Activated naive CD8-positive, alpha-beta T cell treated with anti-CD3 and anti-CD28 coated beads for 36 hours (primary cell): ENCODE results near the gene PARN. TPM values are rescaled to one million over a fixed set of nuclear protein-coding genes. Genes with fewer than 3 reads are reported as not detected.
"Not testable (repeated sequence)": the region's sequence is repeated elsewhere in the genome, so short reads cannot be mapped to it uniquely, and the experiment has no call there.

Source experiments
- DNase-seq: peaks from one replicate; pipeline ENCODE4 v3.0.0; 2021
- H3K27ac Mint-ChIP-seq: one replicate; pipeline ENCODE4 v1.8.0; 2022; ENCODE audit warnings: mild to moderate bottlenecking, moderate library complexity, mixed read lengths
- H3K27me3 Mint-ChIP-seq: one replicate; pipeline ENCODE4 v1.8.0; 2022; ENCODE audit warnings: mild to moderate bottlenecking, mixed read lengths
- H3K36me3 Mint-ChIP-seq: one replicate; pipeline ENCODE4 v1.8.0; 2021; ENCODE audit warnings: mild to moderate bottlenecking, mixed read lengths
- H3K4me1 Mint-ChIP-seq: one replicate; pipeline ENCODE4 v1.8.0; 2021; ENCODE audit warnings: mixed read lengths
- H3K4me3 Mint-ChIP-seq: one replicate; pipeline ENCODE4 v1.8.0; 2022; ENCODE audit warnings: mild to moderate bottlenecking, moderate library complexity, mixed read lengths
- H3K9me3 Mint-ChIP-seq: one replicate; pipeline ENCODE4 v1.8.0; 2022; ENCODE audit warnings: mixed read lengths
- total RNA-seq, 2 experiments: library from RNA; stranded (reverse); gene quantifications; one replicate each; pipeline ENCODE4 v1.2.3, GENCODE V29; 2021

The PARN gene
- total RNA-seq, 2 experiments from 2014 or later = 50.8 to 50.9 TPM

DNA sequence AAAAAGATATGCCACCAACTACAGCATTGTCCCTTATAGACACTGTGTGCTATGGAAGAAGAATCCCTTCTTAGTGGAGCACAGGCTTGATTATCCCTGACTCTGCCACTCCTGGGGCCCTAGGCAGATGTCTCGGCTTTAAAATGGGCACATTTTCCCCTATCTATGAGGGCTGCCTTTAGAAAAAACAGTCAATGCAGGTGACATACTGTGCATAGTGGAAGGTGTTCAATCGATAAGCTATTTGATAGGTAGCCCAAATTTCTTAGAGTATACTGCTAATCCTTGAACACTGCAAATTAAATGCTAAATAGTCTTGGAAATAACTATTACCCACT is 64.4 kb downstream of the PARN start:
- H3K27me3 Mint-ChIP-seq = no peaks in the 10 kb centered on the region
- H3K27ac Mint-ChIP-seq = no peak overlapping the region
- H3K4me3 Mint-ChIP-seq = no peak overlapping the region
- peaks cover 6% of the 10 kb centered on the region for H3K36me3 Mint-ChIP-seq
- no peak for DNase-seq
- peaks cover 12% of the 10 kb centered on the region for H3K4me1 Mint-ChIP-seq
- H3K9me3 Mint-ChIP-seq = no peaks in the 10 kb centered on the region

DNA sequence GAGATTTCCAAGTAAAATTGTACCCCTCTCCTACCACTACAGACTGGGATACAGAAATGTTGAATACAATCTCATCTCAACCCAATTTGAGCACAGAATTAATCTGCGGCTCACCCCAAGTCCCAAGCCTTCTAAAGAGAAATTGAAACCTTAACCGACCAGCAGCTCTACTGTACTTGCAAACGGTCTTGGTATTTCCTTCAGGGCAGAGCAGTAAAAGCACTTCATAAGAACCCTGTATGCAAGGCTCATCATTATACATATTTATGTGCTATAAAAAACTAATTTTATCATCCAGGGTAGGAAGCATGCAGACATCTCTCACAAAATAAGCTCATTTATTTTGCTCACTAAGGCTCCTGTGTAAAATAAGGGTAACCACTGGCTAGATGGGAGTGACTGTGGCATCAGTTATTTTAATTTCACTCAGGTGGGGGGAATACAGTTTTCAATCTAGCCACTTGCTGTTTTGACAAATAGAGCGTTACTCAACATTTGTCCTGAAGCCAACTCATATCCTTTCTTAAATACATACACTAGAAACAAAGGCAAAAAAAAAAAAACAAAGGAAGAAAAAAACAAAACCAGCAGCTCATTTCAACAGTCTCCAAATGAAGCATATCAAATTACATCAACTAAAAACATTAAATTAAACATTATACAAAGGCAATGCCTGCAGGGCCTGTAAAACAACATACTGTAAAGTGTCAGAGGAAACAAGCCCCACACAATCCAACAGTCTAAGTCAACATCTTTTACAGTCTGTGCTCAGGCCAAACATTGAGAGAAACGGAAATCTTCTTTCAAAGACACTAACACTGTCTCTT is 65.0 kb downstream of the PARN start:
- no peak for DNase-seq
- peaks cover 6% of the 10 kb centered on the region for H3K36me3 Mint-ChIP-seq
- no peaks in the 10 kb centered on the region for H3K27me3 Mint-ChIP-seq
- H3K4me1 Mint-ChIP-seq = peaks cover 12% of the 10 kb centered on the region
- no peaks in the 10 kb centered on the region for H3K9me3 Mint-ChIP-seq
- no peak overlapping the region for H3K27ac Mint-ChIP-seq
- H3K4me3 Mint-ChIP-seq = no peak overlapping the region

DNA sequence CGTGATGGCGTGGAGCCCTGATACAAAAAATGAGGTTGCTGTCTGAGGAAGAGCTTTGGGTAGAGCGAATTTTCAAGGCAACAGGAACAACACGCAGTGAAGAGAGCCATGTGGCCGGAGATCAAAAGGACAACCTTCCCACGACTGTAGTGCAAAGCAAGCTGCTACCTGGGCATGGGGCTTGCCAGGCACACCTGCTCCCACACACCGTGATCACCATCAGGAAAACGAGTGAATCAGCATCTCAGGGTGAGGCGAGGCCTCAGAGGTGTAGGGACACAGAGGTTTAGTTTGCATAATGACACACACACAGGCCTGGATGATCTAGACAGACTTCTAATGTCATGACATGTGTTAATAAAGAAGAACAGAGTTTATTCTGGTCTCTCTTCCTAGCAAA is 65.7 kb downstream of the PARN start:
- Mint-ChIP-seq H3K27me3 (no peaks in the 10 kb centered on the region), H3K4me3 (no peak overlapping the region), H3K9me3 (no peaks in the 10 kb centered on the region), H3K27ac (no peak overlapping the region), H3K36me3 (peaks cover 6% of the 10 kb centered on the region), H3K4me1 (peaks cover 12% of the 10 kb centered on the region)
- DNase-seq = no peak

DNA sequence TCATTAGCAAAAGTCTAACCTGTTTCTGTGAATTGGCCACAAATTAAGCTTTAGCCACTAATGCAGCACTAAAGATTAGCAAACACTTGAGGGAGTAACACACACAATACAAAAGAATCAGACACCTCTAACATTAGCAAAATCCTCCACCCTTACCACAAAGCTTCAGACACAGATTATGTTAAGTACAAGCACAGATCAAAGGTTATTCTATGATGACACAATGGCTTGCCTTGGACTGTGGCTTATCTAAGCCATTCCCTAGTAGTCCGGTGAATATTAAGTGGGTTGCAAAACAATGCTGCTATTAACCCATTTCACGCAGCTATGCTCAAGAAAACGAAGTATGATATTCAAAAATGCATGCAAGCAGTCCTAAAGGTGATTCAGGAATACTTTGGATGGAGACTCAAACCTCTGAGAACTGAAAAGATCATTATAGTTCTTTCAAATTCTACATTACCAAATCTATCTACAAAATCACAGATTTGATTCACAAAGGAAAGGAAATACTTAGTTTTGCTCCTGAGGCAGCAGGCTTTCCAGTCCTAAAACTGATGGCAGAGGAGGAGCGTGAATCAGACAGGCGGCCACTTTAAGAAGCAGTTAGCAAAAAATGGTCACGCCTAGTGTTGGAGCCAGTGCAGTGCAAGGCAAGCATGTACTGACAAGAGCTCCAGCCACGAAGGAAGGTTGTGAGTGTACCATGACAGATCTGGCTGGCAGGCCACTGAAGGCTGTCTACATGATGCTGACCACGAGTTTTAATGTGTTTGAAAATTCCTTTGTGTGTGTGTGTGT is 67.2 kb downstream of the PARN start:
- H3K9me3 Mint-ChIP-seq = no peaks in the 10 kb centered on the region
- no peaks in the 10 kb centered on the region for H3K27me3 Mint-ChIP-seq
- no peak overlapping the region for H3K4me3 Mint-ChIP-seq
- peaks cover 8% of the 10 kb centered on the region for H3K36me3 Mint-ChIP-seq
- no peak overlapping the region for H3K27ac Mint-ChIP-seq
- no peak for DNase-seq
- peaks cover 12% of the 10 kb centered on the region for H3K4me1 Mint-ChIP-seq

DNA sequence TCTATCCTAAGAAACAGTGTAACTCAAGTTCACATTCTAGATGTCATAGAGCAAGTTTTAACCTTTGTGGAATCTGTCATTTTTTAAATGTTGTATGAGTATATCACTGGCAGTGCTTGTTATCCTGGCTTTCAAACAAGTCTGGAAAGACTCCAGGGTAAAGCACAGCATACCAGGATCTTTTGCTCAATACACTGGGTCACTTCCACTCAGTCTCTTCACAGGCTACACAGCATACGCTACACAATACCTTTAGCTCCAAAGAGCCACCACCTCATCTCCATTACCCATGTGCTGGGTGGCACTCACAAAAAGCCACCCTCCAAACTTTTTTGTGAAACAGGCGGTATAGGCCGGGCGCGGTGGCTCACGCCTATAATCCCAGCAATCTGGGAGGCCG is 69.5 kb downstream of the PARN start:
- Mint-ChIP-seq H3K27ac (no peak overlapping the region), H3K9me3 (no peaks in the 10 kb centered on the region), H3K36me3 (peaks cover 3% of the 10 kb centered on the region), H3K4me3 (no peak overlapping the region), H3K27me3 (no peaks in the 10 kb centered on the region), H3K4me1 (peaks cover 9% of the 10 kb centered on the region)
- DNase-seq = no peak

DNA sequence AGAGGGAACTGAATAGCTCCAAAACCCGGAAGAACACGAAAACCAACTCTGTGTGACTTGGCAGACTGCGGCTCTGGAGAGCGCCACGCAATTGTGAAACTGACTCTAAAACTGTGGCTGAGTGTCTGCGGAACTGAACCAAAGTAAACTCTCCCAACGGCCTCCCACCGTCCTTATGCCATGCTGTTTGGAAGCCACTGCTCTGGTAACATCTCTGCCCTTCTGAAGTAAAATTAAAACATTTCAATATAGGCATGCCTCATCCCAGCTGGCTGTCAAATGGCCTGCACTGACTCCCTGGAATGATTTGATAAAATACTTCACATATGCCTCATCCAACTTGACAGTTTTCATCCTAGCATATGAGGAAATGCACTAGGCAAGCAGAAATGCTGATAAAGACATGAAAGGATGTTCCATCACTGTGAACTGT is 70.2 kb downstream of the PARN start:
- Mint-ChIP-seq H3K27ac (no peak overlapping the region), H3K9me3 (no peaks in the 10 kb centered on the region), H3K4me1 (peaks cover 4% of the 10 kb centered on the region), H3K27me3 (no peaks in the 10 kb centered on the region), H3K36me3 (peaks cover 3% of the 10 kb centered on the region), H3K4me3 (no peak overlapping the region)
- no peak for DNase-seq

DNA sequence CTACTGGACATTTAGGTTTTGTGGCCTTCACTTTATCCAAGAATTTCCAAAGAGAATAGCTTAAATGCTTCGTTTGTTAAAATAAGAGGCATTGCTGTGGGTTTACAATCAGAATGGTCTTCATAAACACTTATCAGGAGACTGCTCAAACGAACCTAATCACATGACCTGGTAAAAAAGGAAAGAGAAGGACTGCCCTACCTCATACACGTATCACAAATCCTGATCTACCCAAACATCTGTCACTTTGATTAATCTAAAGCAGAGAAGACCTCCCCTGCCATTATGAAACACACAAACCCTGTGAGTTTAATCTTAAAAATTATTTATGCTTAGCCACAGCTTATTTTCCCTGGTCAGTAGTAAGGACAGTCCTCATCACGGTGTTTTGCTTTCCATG is 76.6 kb downstream of the PARN start:
- H3K27me3 Mint-ChIP-seq = no peaks in the 10 kb centered on the region
- no peak for DNase-seq
- no peak overlapping the region for H3K4me3 Mint-ChIP-seq
- H3K27ac Mint-ChIP-seq = no peak overlapping the region
- no peaks in the 10 kb centered on the region for H3K9me3 Mint-ChIP-seq
- peaks cover 4% of the 10 kb centered on the region for H3K4me1 Mint-ChIP-seq
- H3K36me3 Mint-ChIP-seq = peaks cover 12% of the 10 kb centered on the region

DNA sequence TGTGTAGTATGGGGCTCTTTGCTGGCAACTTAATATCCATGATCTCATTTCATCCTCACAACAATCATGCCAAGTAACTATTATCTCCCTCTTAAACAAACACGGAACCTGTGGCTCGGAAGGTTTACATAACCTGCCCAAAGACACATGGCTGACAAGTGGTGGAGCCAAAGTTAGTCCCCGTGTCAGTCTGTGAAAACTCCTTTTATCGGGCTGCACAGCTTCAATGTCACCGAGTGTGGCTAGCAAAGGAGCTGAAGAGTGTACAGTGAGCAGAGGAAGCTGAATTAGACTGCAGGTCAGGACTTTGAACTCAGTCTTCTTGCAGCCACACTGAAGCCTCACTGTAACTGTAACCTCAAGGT is 80.3 kb downstream of the PARN start:
- no peak for DNase-seq
- H3K27me3 Mint-ChIP-seq = no peaks in the 10 kb centered on the region
- H3K9me3 Mint-ChIP-seq = no peaks in the 10 kb centered on the region
- H3K4me1 Mint-ChIP-seq = peaks cover 4% of the 10 kb centered on the region
- H3K4me3 Mint-ChIP-seq = no peak overlapping the region
- peaks cover 12% of the 10 kb centered on the region for H3K36me3 Mint-ChIP-seq
- H3K27ac Mint-ChIP-seq = no peak overlapping the region

DNA sequence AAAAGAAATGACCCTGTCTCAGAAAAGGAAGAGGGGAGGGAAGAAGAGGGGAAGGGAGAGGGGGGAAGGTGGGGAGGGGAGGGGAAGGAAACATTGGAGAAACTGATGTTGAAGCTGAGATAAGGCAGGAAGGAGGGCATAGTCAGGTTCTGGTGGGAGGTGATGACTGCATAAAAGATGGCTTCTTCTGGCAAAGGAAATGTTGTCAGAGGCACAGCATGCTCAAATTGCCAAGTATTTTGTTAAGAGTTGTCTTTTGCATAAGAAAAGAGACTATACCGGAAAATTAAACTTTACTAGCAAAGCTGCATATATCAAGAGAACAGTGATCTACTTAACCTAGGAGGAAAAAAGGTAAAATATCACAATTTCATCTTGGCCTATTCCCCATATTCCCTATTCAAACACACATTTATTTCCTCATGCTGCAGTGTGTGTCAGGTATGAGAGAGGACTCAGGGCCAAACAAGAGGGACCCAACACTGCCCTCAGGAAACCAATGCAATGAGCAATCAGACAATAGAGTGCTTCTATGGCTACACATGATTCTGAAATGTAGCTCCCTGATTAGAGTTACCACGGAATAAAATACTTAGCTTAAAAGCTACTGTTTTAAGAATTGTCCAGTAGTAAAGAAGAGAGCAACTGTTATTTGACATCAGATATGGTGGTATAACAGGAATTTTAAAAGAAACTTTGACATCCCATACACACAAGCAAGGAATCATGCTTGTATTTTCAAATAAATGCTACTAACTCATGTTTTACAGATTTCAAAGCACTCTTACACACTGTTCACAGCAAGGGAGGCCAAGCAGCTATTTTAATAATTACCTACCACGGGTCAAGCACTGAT is 80.9 kb downstream of the PARN start:
- H3K4me1 Mint-ChIP-seq = peaks cover 4% of the 10 kb centered on the region
- no peak overlapping the region for H3K27ac Mint-ChIP-seq
- no peak for DNase-seq
- peaks cover 16% of the 10 kb centered on the region for H3K36me3 Mint-ChIP-seq
- H3K27me3 Mint-ChIP-seq = no peaks in the 10 kb centered on the region
- H3K9me3 Mint-ChIP-seq = no peaks in the 10 kb centered on the region
- no peak overlapping the region for H3K4me3 Mint-ChIP-seq

DNA sequence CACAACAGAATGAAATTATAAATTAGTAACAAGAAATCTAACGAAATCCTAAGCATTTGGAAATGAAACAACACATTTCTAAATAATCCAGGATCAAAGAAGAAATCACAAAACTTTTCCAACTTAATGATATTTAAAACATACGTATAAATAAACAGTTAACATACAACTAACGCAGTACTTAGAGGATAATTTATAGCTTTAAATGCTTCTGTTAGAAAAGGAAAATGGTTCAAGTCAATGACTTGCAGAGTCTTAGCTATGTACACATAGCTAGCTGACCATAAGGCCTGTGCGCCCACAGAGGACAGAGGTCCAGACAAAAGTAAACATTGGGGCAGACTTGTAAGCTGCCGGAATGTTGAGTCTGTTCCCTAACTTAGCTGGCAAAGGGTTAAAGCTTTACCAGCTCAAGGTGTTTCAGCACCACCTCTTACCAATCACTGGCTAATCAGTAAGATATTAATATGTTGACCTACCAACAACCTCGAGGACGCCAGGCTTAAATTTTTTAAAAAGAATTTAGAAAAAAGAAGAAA is 84.6 kb downstream of the PARN start:
- Mint-ChIP-seq H3K27ac (no peak overlapping the region), H3K9me3 (no peaks in the 10 kb centered on the region), H3K36me3 (peaks cover 36% of the 10 kb centered on the region), H3K4me3 (no peak overlapping the region), H3K4me1 (peaks cover 4% of the 10 kb centered on the region), H3K27me3 (no peaks in the 10 kb centered on the region)
- DNase-seq = no peak

DNA sequence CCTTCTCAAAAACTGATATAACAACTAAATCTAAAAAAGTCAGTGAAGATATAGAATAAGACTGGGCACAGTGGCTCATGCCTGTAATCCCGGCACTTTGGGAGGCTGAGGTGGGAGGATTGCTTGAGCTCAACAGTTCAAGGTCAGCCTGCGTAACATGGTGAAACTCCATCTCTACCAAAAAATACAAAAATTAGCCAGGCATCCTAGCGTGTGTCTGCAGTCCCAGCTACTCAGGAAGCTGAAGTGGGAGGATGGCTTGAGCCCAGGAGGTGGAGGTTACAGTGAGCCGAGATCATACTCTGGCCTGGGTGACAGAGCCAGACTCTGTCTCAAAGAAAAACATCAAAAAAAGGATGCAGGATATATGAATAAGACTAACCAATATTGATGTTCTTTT is 85.2 kb downstream of the PARN start:
- not testable (repeated sequence) for H3K27ac Mint-ChIP-seq, H3K27me3 Mint-ChIP-seq, H3K4me3 Mint-ChIP-seq, H3K9me3 Mint-ChIP-seq, DNase-seq, H3K4me1 Mint-ChIP-seq
- H3K36me3 Mint-ChIP-seq = peaks cover 36% of the 10 kb centered on the region

DNA sequence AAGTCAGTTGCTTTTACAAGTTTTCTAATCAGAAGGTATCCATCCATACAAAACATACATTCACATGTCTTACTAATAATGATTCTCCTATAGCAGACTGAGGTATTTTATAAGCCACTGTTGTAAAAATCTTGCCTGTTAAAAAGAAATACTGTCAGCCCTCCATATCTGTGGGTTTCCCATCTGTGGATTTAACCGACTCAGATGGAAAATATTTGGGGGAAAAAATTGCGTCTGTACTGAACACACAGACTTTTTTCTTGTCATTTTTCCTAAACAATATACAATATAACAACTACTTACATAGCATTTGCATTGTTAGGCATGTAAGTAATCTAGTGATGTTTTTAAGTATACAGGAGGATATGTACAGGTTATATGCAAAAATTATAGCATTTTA is 90.4 kb downstream of the PARN start:
- Mint-ChIP-seq H3K9me3 (no peaks in the 10 kb centered on the region), H3K36me3 (peaks cover 33% of the 10 kb centered on the region)
- DNase-seq = no peak

DNA sequence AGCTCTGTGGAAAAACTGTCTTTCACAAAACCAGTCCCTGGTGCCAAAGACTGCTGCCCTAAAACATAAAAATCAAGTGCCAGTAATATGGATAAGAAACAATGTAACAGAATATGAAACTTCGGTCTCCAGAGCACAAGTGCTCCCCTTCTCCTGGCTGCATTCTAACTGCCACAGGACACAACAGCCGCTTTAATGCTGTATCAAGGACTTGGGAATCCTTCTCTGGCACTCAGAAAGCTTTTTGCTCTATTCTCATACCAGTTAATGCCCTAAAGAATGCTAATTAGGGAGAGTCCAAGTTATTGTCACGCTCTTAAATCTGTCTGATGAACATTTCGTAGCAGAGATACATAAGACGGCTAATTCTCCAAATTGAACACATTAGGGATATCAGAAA is 90.9 kb downstream of the PARN start:
- no peak overlapping the region for H3K4me3 Mint-ChIP-seq
- peaks cover 2% of the 10 kb centered on the region for H3K4me1 Mint-ChIP-seq
- no peak for DNase-seq
- peaks cover 30% of the 10 kb centered on the region for H3K36me3 Mint-ChIP-seq
- H3K27ac Mint-ChIP-seq = no peak overlapping the region
- no peaks in the 10 kb centered on the region for H3K27me3 Mint-ChIP-seq
- H3K9me3 Mint-ChIP-seq = no peaks in the 10 kb centered on the region

More for the DNA sequence above, 90.4 kb downstream of the PARN start:
- no peak overlapping the region for H3K27ac Mint-ChIP-seq
- H3K4me3 Mint-ChIP-seq = no peak overlapping the region
- peaks cover 2% of the 10 kb centered on the region for H3K4me1 Mint-ChIP-seq
- H3K27me3 Mint-ChIP-seq = no peaks in the 10 kb centered on the region

DNA sequence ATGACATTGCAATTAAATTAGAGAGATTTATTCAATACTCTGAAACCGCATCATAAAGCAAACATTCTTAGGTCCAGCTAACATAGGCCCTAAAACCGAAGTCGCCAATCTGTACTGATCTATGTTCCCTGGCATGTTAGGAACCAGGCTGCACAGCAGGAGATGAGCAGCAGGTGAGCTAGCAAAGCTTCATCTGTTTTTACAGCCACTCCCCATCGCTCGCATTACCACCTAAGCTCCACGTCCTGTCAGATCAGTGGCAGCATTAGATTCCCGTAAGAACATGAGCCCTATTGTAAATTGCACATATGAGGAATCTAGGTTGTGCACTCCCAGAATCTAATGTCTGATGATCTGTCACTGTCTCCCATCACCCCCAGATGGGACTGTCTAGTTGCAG is 91.5 kb downstream of the PARN start:
- no peaks in the 10 kb centered on the region for H3K27me3 Mint-ChIP-seq
- H3K4me1 Mint-ChIP-seq = peaks cover 2% of the 10 kb centered on the region
- no peak overlapping the region for H3K27ac Mint-ChIP-seq
- DNase-seq = no peak
- peaks cover 28% of the 10 kb centered on the region for H3K36me3 Mint-ChIP-seq
- peaks cover 2% of the 10 kb centered on the region for H3K9me3 Mint-ChIP-seq
- H3K4me3 Mint-ChIP-seq = no peak overlapping the region

DNA sequence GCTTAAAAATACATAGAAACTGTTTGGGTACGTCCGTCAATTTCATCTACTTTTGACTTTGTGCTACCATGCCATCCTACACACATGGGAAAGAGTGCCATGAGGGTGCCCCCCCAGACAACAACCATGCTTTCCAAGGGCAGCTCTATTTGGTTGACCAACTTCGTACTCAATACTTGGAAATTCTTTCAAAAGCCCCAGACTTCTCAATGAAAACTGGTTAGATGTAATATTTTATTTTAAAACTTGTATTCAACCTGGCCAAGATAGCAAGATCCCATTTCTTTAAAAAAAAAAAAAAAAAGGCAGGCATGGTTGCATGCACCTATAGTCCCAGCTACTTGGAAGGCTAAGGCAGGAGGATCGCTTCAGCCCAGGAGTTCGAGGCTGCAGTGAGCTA is 98.4 kb downstream of the PARN start:
- DNase-seq = no peak
- Mint-ChIP-seq H3K4me3 (no peak overlapping the region), H3K4me1 (peaks cover 4% of the 10 kb centered on the region), H3K27ac (no peak overlapping the region), H3K36me3 (peaks cover 10% of the 10 kb centered on the region), H3K27me3 (no peaks in the 10 kb centered on the region), H3K9me3 (peaks cover 6% of the 10 kb centered on the region)
